Measurements from ENCODE around the gene NRF1. TPM values are rescaled to one million over a fixed set of nuclear protein-coding genes. Genes with fewer than 3 reads are reported as not detected.

NRF1 gene
- total and polyA plus RNA-seq, 8 donors: 5.5 to 11.2 (median 7.0) TPM

- intact Hi-C loops (cut with DNase I): no loop called here
- TF ChIP-seq CTCF (IDR thresholded peaks at IDR 0.05): no peak
- H3K9me3 ChIP-seq: no peaks in the 10 kb centered on the region
- H3K27ac ChIP-seq: no peak overlapping the region
- 93 to 95% methylated on average over 6 of the region's 6 CpGs for WGBS, 2 donors
- no peak for DNase-seq
- H3K4me1 ChIP-seq: no peaks in the 10 kb centered on the region
- no peaks in the 10 kb centered on the region for H3K36me3 ChIP-seq
- no peak for ATAC-seq
- H3K27me3 ChIP-seq: no peaks in the 10 kb centered on the region
- no peak for FAIRE-seq
- H3K4me3 ChIP-seq: no peak overlapping the region
Observed at GRCh38 chr7:129752760-129753159, 141.2 kb downstream of the NRF1 start.

GRCh38 chr7:129754406-129754805, 142.9 kb downstream of the NRF1 start:
- H3K27me3 ChIP-seq: no peaks in the 10 kb centered on the region
- DNase-seq: no peak
- no peaks in the 10 kb centered on the region for H3K9me3 ChIP-seq
- TF ChIP-seq CTCF (IDR thresholded peaks at IDR 0.05): no peak
- H3K36me3 ChIP-seq: no peaks in the 10 kb centered on the region
- intact Hi-C loops (cut with DNase I): no loop called here
- no peak overlapping the region for H3K4me3 ChIP-seq
- ATAC-seq: no peak
- WGBS, 2 donors: 95 to 96% methylated on average over 2 of the region's 2 CpGs
- no peaks in the 10 kb centered on the region for H3K4me1 ChIP-seq
- no peak overlapping the region for H3K27ac ChIP-seq
- no peak for FAIRE-seq

- FAIRE-seq: no peak
- 88 to 92% methylated on average over 5 of the region's 5 CpGs for WGBS, 2 donors
Observed at GRCh38 chr7:129757991-129758390, 146.5 kb downstream of the NRF1 start.

GRCh38 chr7:129762387-129762969, 151.0 kb downstream of the NRF1 start:
- WGBS, 2 donors: 80 to 86% methylated on average over 52 of the region's 52 CpGs
- no peaks in the 10 kb centered on the region for H3K27me3 ChIP-seq
- FAIRE-seq (no peak), DNase-seq (no peak), ATAC-seq (no peak)
- intact Hi-C loops (cut with DNase I): no loop called here
- no peaks in the 10 kb centered on the region for H3K4me1 ChIP-seq
- H3K36me3 ChIP-seq: no peaks in the 10 kb centered on the region
- no peaks in the 10 kb centered on the region for H3K9me3 ChIP-seq
- no peak for TF ChIP-seq CTCF (IDR thresholded peaks at IDR 0.05)
- H3K4me3 ChIP-seq: no peak overlapping the region
- H3K27ac ChIP-seq: no peak overlapping the region

More at GRCh38 chr7:129757991-129758390, 146.5 kb downstream of the NRF1 start:
- no peak for ATAC-seq
- intact Hi-C loops (cut with DNase I): no loop called here
- Histone ChIP-seq H3K27ac (no peak overlapping the region), H3K9me3 (no peaks in the 10 kb centered on the region), H3K4me1 (no peaks in the 10 kb centered on the region), H3K36me3 (no peaks in the 10 kb centered on the region), H3K4me3 (no peak overlapping the region), H3K27me3 (no peaks in the 10 kb centered on the region)
- no peak for TF ChIP-seq CTCF (IDR thresholded peaks at IDR 0.05)
- no peak for DNase-seq

GRCh38 chr7:129764247-129765084, 152.9 kb downstream of the NRF1 start:
- H3K27ac ChIP-seq: no peak overlapping the region
- H3K36me3 ChIP-seq: no peaks in the 10 kb centered on the region
- intact Hi-C loops (cut with DNase I): no loop called here
- 82 to 85% methylated on average over 7 of the region's 7 CpGs for WGBS, 2 donors
- no peak for ATAC-seq
- no peak for TF ChIP-seq CTCF (IDR thresholded peaks at IDR 0.05)
- H3K4me1 ChIP-seq: no peaks in the 10 kb centered on the region
- no peaks in the 10 kb centered on the region for H3K9me3 ChIP-seq
- no peaks in the 10 kb centered on the region for H3K27me3 ChIP-seq
- H3K4me3 ChIP-seq: no peak overlapping the region
- no peak for DNase-seq
- no peak for FAIRE-seq
